K562 (cell line): ENCODE measurements around the gene SCT.

Experiments used
- MEIS2 ChIP-seq: fragments of 450-650 bp; IDR thresholded peaks from 2 replicates; pipeline ENCODE4 v1.6.1; 2014; ENCODE audit warnings: mild to moderate bottlenecking; ENCODE audit not compliant: partially characterized antibody
- POLR2AphosphoS5 ChIP-seq: IDR thresholded peaks from 2 replicates; pipeline ENCODE4 v1.6.1; 2011; ENCODE audit warnings: mild to moderate bottlenecking, low read depth, low read length, moderate library complexity; ENCODE audit not compliant: control insufficient read depth, insufficient read depth

- TF ChIP-seq MEIS2 (no peak), POLR2AphosphoS5 (no peak)
These were observed 9.6 kb downstream of the SCT start for GRCh38 chr11:617199-617911.
